Embryonic facial prominence (tissue), 1 donor: ENCODE results near the gene CNPY4.

Experiments
- DNase-seq: peaks from one replicate; pipeline ENCODE4 v3.0.0-alpha.2; 2016; ENCODE audit errors: extremely low spot score

CNPY4 gene

GRCh38 chr7:100148559-100149328, 29.3 kb downstream of the CNPY4 start, which contains the start of gene LAMTOR4:
Gene LAMTOR4 (plus strand): TSS chr7:100148918. CDS start chr7:100148973, 55 bp downstream.
- peak; percentile 95 for DNase-seq

- no peak for DNase-seq
These were observed 33.0 kb downstream of the CNPY4 start for GRCh38 chr7:100152404-100152803.

- DNase-seq = no peak
These were observed 33.7 kb downstream of the CNPY4 start for GRCh38 chr7:100152937-100153666.

DNA sequence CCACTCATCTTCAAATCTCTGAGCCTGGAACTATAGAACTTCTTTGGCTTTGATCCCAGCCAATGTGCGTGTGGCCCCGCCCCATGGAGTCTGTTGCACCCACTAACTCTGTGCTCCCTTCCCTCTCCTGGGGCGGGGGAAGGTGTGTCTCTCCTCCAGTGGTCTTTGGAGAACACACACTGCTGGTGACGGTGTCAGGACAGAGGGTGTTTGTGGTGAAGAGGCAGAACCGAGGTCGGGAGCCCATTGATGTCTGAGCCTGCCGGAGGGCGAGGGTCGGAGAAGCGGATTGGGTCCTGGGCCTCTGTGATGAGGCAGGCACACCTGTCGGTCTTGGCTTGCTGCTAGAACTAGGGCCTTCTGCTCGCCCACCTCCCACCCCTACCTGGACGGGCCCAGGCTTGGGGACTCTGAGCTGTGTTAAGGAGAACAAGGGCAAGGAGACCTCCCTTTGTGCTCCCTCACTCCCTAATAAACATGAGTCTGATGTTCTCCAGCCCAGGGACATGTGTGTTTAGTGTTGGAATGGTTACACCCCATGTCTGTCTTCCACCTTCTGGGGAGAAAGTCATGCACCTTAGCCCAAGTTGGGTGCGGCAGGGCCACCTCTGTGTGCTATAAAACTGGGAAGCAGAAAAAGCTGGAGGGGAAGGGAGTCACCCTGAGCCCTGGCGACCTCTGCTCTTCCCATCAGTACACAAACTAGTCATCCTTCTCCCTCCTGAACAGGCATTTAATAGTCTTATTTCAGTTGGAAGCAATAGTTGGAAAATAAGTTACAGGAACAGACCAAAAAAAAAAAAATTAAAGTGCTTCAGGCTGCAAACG, 34.5 kb downstream of the CNPY4 start:
- DNase-seq = no peak

GRCh38 chr7:100154651-100155491, 35.4 kb downstream of the CNPY4 start:
- no peak for DNase-seq

DNA sequence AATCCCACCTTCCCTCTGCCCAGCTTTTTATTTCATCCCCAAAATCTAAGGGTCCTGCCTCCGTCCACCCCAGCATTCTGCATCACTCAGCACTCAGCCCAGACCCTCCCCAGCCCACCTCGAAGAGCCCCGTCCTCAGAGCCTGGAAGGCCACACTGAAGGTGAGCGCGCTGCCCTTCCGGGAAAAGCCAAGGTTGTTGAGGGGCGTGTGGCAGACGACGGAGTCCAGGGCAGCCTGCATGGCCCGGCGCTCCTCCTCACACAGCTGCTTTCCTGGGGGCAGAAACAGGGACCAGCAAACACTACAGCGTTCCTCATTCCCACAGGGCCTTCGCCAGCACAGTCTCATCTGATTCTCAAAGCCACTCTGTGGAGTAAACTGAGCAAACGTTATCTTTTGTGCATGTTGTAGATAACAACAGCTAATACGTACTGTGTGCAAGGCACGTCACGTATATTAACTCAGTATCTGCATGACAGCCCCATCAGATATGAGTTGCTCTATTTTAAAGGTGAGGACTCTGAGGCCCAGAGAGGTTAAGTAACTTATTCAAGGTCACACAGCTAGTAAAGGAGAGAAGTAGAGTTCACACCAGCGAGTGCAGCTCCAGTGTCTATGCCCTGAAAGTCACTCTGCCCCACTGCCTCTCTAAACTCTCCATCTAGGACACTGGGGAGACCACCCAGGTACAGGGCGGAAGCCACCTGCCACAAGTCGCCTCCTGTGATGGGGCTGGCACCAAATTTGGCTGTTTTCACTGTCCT, 36.3 kb downstream of the CNPY4 start:
- DNase-seq = no peak

- no peak for DNase-seq
These were observed 37.1 kb downstream of the CNPY4 start for GRCh38 chr7:100156331-100157068.

GRCh38 chr7:100157069-100157333, 37.6 kb downstream of the CNPY4 start:
- DNase-seq = no peak

GRCh38 chr7:100157334-100158228, 38.1 kb downstream of the CNPY4 start:
- no peak for DNase-seq

- DNase-seq = peak; percentile 75
These were observed 39.0 kb downstream of the CNPY4 start, which contains the start of gene TRAPPC14 for GRCh38 chr7:100158229-100159098. Gene TRAPPC14 (minus strand): TSS chr7:100158723. CDS start chr7:100158499, 224 bp downstream.

- DNase-seq = no peak
These were observed 39.7 kb downstream of the CNPY4 start for GRCh38 chr7:100159099-100159623.

GRCh38 chr7:100160067-100160466, 40.6 kb downstream of the CNPY4 start:
- no peak for DNase-seq

DNA sequence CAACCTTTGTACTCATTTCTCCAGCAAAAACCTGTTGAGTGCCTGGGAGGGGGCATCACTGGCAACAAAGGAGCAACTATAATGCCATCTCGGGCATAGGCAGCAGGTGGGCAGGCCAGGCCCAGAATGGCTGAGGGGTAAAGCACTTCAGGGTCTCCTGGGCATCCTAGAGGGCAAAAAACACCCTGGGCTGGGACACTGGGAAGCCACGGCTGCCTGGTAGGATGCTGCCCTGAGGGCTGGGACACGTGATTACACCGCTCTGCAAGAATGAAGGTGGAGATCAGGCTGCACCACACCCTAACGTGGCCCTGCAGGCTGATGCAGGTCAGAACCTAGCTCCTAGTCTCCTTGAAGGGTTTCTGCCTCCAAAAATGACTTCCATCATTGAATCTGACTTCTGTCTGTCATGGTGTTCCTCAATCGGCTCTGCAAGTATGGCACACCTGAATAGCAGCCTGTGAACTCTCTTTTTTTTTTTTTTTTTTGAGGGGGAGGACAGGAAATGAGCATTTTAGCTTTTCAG, 43.6 kb downstream of the CNPY4 start:
- no peak for DNase-seq

DNA sequence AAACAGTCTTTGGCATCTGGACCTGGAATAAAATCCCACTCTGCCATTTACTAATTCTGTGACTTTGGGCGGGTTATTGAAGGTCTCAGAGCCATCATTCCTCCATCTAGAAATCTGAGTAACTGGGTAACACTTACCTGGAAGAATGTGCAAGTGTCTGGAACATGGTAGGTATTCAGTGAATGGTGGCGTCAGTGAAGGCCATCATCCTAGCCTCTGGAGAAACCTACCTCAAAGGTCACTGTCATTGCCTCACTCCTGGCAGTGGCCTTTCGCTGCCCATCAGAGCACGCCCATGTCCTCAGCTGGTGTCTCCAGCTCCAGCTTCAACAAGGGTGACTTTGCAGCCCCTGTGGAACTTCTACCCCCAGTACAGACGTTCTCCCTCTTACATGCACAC, 44.4 kb downstream of the CNPY4 start:
- no peak for DNase-seq

- no peak for DNase-seq
These were observed 47.0 kb downstream of the CNPY4 start for GRCh38 chr7:100166317-100166940.

DNA sequence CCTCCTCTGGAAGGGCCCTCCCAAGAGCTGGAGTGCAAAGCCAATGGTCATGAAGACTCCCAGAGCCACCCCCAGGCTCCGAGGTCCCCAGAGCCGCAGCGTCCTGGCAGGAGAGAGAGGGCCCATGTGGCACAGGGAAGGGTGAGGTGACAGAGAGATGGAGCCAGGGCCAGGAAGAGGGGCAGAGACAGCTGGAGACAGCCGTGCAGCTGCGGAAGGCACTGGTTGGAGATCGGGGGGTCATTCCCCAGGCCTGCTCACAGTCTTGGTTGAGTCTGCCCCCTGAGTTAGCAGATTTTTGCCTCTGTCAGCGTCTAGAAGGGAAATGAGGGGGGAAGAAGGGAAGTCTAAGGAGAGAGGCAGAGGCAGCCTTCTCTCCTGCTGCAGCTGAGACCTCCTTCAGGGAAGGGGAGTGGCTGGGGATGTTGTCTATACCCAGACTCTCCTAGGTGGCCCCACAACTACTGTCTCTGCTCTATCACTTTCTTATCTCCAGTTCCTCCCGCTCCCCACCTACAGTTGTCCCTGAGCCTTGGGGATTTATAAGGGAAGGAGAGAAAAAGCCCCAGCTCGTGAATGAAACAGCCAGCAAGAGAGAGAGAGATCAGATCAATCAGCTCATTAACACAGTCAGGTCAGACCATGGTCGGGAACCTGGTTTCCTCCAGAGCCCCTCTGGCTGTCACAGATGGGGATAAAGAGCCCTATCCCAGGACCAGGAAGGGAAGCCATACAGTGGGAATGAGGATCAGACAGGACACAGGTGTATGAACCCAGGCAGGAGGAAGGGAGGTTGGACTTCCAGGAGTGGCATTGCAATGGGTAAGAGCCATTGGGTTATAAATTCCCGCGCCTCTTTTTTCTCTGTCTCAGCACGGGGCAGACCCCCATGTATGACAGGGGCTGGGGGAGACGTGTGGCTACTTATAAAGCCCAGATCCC, 47.8 kb downstream of the CNPY4 start:
- no peak for DNase-seq
